Right lobe of liver (tissue), 4 donors: Measurements from ENCODE around the gene HERPUD1.

Experiments used
- POLR2A ChIP-seq: fragments of 450-650 bp; IDR thresholded peaks from one replicate; pipeline ENCODE4 v1.6.1; 2017; ENCODE audit warnings: antibody characterized with exemption, mild to moderate bottlenecking
- TF ChIP-seq, protein P1 (sequence below), 4 donors: fragments of 200-600 bp in 3 of 4; fragments of 450-650 bp in 1 of 4; IDR thresholded peaks; one replicate each; pipeline versions ENCODE4 v1.5.1 to v1.8.0; 2016 to 2022; ENCODE audit warnings: antibody characterized with exemption in 4 of 4, mild to moderate bottlenecking in 2 of 4
- donor health status: DM: no; HTN: no; CAD: no.
- donor health status: DM: no; HTN: no; CAD: no.
- donor health status: DM: no; HTN: yes; CAD: no.

GRCh38 chr16:56936950-56937349, 5.0 kb downstream of the HERPUD1 start:
- TF ChIP-seq, protein P1, sequence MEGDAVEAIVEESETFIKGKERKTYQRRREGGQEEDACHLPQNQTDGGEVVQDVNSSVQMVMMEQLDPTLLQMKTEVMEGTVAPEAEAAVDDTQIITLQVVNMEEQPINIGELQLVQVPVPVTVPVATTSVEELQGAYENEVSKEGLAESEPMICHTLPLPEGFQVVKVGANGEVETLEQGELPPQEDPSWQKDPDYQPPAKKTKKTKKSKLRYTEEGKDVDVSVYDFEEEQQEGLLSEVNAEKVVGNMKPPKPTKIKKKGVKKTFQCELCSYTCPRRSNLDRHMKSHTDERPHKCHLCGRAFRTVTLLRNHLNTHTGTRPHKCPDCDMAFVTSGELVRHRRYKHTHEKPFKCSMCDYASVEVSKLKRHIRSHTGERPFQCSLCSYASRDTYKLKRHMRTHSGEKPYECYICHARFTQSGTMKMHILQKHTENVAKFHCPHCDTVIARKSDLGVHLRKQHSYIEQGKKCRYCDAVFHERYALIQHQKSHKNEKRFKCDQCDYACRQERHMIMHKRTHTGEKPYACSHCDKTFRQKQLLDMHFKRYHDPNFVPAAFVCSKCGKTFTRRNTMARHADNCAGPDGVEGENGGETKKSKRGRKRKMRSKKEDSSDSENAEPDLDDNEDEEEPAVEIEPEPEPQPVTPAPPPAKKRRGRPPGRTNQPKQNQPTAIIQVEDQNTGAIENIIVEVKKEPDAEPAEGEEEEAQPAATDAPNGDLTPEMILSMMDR (IDR thresholded peaks at IDR 0.05), result no peak
- TF ChIP-seq POLR2A, result no peak
